Islet of Langerhans (tissue), 1 donor: Measurements from ENCODE around the gene RGR.

Experiments
- FAIRE-seq: peaks from one replicate; lab custom pipeline; 2011; peaks lifted over from hg19 to GRCh38; lab: Jason Lieb, UNC

The RGR gene

GRCh38 chr10:84224411-84225028 is 20.3 kb upstream of the RGR start:
- FAIRE-seq = no peak

- FAIRE-seq = no peak
These were observed 19.3 kb upstream of the RGR start, which contains the start of gene LRIT2 for GRCh38 chr10:84225427-84226173. Gene LRIT2 (minus strand): TSS chr10:84225544. CDS start chr10:84225520, 24 bp downstream.

GRCh38 chr10:84226616-84227015 is 18.2 kb upstream of the RGR start:
- no peak for FAIRE-seq

- FAIRE-seq = no peak
These were observed 17.0 kb upstream of the RGR start for GRCh38 chr10:84227810-84228209.

GRCh38 chr10:84230359-84230758 is 14.5 kb upstream of the RGR start:
- FAIRE-seq = no peak

GRCh38 chr10:84232376-84232775 is 12.5 kb upstream of the RGR start:
- no peak for FAIRE-seq

GRCh38 chr10:84233940-84234339 is 10.9 kb upstream of the RGR start:
- no peak for FAIRE-seq

- no peak for FAIRE-seq
These were observed 10.4 kb upstream of the RGR start for GRCh38 chr10:84234479-84234878.

GRCh38 chr10:84235096-84235495 is 9.8 kb upstream of the RGR start:
- FAIRE-seq = no peak

- FAIRE-seq = no peak
These were observed 8.1 kb upstream of the RGR start for GRCh38 chr10:84236807-84237198.

- FAIRE-seq = no peak
These were observed 7.4 kb upstream of the RGR start for GRCh38 chr10:84237199-84238051.

GRCh38 chr10:84238909-84239308 is 5.9 kb upstream of the RGR start:
- no peak for FAIRE-seq

- FAIRE-seq = no peak
These were observed 3.6 kb upstream of the RGR start, which contains the start of gene LRIT1 for GRCh38 chr10:84241185-84241790. Gene LRIT1 (minus strand): TSS chr10:84241546. CDS start chr10:84241439, 107 bp downstream.

- FAIRE-seq = no peak
These were observed 1.1 kb upstream of the RGR start for GRCh38 chr10:84243759-84244158.

- no peak for FAIRE-seq
These were observed 2.6 kb downstream of the RGR start for GRCh38 chr10:84247496-84247895.

- no peak for FAIRE-seq
These were observed 3.9 kb downstream of the RGR start for GRCh38 chr10:84248794-84249193.

GRCh38 chr10:84254552-84255478 is 10.0 kb downstream of the RGR start:
- no peak for FAIRE-seq

GRCh38 chr10:84256510-84257342 is 11.9 kb downstream of the RGR start:
- FAIRE-seq = no peak

GRCh38 chr10:84257343-84258020 is 12.6 kb downstream of the RGR start:
- no peak for FAIRE-seq
